GM11168 (cell line): ENCODE results near the gene NXPH3.

Experiments
- in situ Hi-C: fragments of 300-500 bp; cut with MboI; formaldehyde crosslinking; loops from one replicate; pipeline ENCODE4 v1.12.0; 2022; ENCODE audit warnings: low sequenced_read_pairs; ENCODE audit not compliant: unreplicated experiment

Gene NXPH3

GRCh38 chr17:49613182-49613800 is 37.6 kb downstream of the NXPH3 start:
- in situ Hi-C loops: no loop called here

GRCh38 chr17:49616086-49616485 is 40.4 kb downstream of the NXPH3 start:
- in situ Hi-C loops: no loop called here

- in situ Hi-C loops: no loop called here
Observed at GRCh38 chr17:49616601-49617131, 41.0 kb downstream of the NXPH3 start.

- in situ Hi-C loops: no loop called here
Observed at GRCh38 chr17:49618028-49618611, 42.4 kb downstream of the NXPH3 start.

GRCh38 chr17:49621420-49621819 is 45.7 kb downstream of the NXPH3 start:
- in situ Hi-C loops: no loop called here

- in situ Hi-C loops: no loop called here
Observed at GRCh38 chr17:49621946-49622529, 46.4 kb downstream of the NXPH3 start.

GRCh38 chr17:49624896-49625295 is 49.2 kb downstream of the NXPH3 start:
- in situ Hi-C loops: no loop called here

- in situ Hi-C loops: no loop called here
Observed at GRCh38 chr17:49629447-49629846, 53.8 kb downstream of the NXPH3 start.

GRCh38 chr17:49630113-49630900 is 54.6 kb downstream of the NXPH3 start:
- in situ Hi-C loops: no loop called here

GRCh38 chr17:49631496-49631895 is 55.8 kb downstream of the NXPH3 start:
- in situ Hi-C loops: no loop called here
